Measurements from ENCODE around the gene SNX20.

The SNX20 gene

DNA sequence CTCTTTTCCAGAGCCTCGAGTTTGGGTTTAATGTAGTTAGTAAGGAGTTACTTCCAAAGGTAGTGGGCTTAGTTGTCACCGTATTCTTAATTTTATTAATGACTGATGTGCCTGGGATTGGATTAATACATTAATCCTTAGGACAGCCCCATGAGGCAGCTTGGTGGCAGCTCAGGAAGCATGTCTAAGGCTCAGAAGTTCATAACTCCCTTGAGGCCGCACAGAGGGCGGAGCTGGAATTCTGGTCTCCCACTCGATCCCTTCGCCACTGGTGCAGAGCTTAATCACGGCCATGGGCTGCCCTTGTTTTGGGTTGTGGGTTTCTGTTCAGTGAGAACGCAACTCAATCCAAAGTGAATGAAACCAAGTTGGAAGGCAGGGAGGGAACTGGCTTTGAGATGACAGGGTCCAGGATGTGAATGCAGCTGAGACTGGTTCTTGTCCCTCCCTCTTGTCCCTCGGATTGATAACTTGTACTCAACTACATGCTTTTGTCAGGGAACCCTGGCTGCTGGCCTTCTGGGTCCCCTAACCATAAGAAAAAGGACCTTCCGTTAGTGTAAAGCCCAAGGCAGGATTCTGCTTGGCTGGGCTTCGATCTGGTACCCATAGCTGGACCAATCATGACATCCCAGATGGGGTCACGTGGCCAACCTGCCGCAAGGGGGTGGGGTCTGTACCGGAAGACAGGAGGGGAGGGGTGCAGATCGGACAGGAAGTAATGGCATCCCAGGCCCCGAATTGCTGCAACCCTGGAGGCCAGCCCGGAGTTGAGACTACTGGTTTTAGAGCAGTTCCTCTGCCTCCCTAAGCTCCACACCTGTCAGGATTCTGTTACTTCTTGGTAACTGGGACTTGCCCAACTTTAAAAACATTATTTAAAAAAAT is 45.4 kb downstream of the SNX20 start:
- peaks cover 56% of the 10 kb centered on the region for H3K4me1 Mint-ChIP-seq
- no peaks in the 10 kb centered on the region for H3K9me3 Mint-ChIP-seq
- H3K27me3 Mint-ChIP-seq (ENCODE audit: low read depth), result no peaks in the 10 kb centered on the region
- no peak overlapping the region for H3K4me3 Mint-ChIP-seq
- peak overlapping the region in 2 of 3 experiments; percentile 47 to 49 for H3K27ac Mint-ChIP-seq
- TF ChIP-seq, protein P1, sequence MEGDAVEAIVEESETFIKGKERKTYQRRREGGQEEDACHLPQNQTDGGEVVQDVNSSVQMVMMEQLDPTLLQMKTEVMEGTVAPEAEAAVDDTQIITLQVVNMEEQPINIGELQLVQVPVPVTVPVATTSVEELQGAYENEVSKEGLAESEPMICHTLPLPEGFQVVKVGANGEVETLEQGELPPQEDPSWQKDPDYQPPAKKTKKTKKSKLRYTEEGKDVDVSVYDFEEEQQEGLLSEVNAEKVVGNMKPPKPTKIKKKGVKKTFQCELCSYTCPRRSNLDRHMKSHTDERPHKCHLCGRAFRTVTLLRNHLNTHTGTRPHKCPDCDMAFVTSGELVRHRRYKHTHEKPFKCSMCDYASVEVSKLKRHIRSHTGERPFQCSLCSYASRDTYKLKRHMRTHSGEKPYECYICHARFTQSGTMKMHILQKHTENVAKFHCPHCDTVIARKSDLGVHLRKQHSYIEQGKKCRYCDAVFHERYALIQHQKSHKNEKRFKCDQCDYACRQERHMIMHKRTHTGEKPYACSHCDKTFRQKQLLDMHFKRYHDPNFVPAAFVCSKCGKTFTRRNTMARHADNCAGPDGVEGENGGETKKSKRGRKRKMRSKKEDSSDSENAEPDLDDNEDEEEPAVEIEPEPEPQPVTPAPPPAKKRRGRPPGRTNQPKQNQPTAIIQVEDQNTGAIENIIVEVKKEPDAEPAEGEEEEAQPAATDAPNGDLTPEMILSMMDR (IDR thresholded peaks at IDR 0.05; ENCODE audit: unreplicated experiment in 3 of 3), result no peak
- H3K36me3 Mint-ChIP-seq (ENCODE audit: low read depth), result peaks cover 23% of the 10 kb centered on the region

DNA sequence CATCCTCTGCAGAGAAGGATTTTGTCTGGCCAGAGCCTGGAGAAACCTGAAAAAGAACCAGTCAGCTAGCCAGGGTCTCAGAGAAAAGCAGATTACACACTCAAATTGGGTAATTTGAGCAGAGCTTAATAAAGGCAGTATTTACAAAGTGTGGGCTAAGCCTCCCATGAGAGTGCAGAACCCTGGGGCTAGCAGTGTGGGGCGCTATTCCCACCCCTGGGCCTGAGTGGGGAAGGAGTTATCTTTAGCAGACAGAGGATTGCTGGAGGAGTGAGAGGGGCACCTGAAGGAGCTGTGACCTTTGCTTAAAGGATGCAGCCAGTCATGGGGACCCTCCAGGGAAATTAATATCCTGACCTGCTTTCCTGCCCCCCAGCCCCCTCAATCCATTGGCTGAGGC is 46.2 kb downstream of the SNX20 start:
- no peaks in the 10 kb centered on the region for H3K9me3 Mint-ChIP-seq
- peaks cover 48% of the 10 kb centered on the region for H3K4me1 Mint-ChIP-seq
- H3K4me3 Mint-ChIP-seq, result no peak overlapping the region
- H3K27me3 Mint-ChIP-seq (ENCODE audit: low read depth), result no peaks in the 10 kb centered on the region
- H3K27ac Mint-ChIP-seq, result peak overlapping the region in 1 of 3 experiments; percentile 47
- TF ChIP-seq, protein P1 (IDR thresholded peaks at IDR 0.05; ENCODE audit: unreplicated experiment in 3 of 3), result no peak
- peaks cover 24% of the 10 kb centered on the region for H3K36me3 Mint-ChIP-seq (ENCODE audit: low read depth)

GRCh38 chr16:50634090-50634489 is 47.0 kb downstream of the SNX20 start:
- Mint-ChIP-seq H3K4me3 (no peak overlapping the region), H3K4me1 (peaks cover 40% of the 10 kb centered on the region), H3K27me3 (ENCODE audit: low read depth) (no peaks in the 10 kb centered on the region), H3K36me3 (ENCODE audit: low read depth) (peaks cover 26% of the 10 kb centered on the region), H3K27ac (no peak overlapping the region), H3K9me3 (no peaks in the 10 kb centered on the region)
- TF ChIP-seq, protein P1 (IDR thresholded peaks at IDR 0.05; ENCODE audit: unreplicated experiment in 3 of 3), result no peak

GRCh38 chr16:50632927-50633800 is 47.9 kb downstream of the SNX20 start:
- Mint-ChIP-seq H3K27ac (no peak overlapping the region), H3K9me3 (no peaks in the 10 kb centered on the region), H3K27me3 (ENCODE audit: low read depth) (no peaks in the 10 kb centered on the region), H3K36me3 (ENCODE audit: low read depth) (peaks cover 29% of the 10 kb centered on the region), H3K4me3 (no peak overlapping the region), H3K4me1 (peaks cover 40% of the 10 kb centered on the region)
- TF ChIP-seq, protein P1 (IDR thresholded peaks at IDR 0.05; ENCODE audit: unreplicated experiment in 3 of 3), result no peak

- no peak overlapping the region for H3K4me3 Mint-ChIP-seq
Observed at GRCh38 chr16:50631985-50632576, 49.0 kb downstream of the SNX20 start.

More at GRCh38 chr16:50631985-50632576, 49.0 kb downstream of the SNX20 start:
- H3K36me3 Mint-ChIP-seq (ENCODE audit: low read depth), result peaks cover 36% of the 10 kb centered on the region
- peaks cover 37% of the 10 kb centered on the region for H3K4me1 Mint-ChIP-seq
- H3K27me3 Mint-ChIP-seq (ENCODE audit: low read depth), result no peaks in the 10 kb centered on the region
- TF ChIP-seq, protein P1 (IDR thresholded peaks at IDR 0.05; ENCODE audit: unreplicated experiment in 3 of 3), result no peak
- no peaks in the 10 kb centered on the region for H3K9me3 Mint-ChIP-seq
- no peak overlapping the region for H3K27ac Mint-ChIP-seq
